ENCODE results near the gene PUS1. TPM values are rescaled to one million over a fixed set of nuclear protein-coding genes. Genes with fewer than 3 reads are reported as not detected.

The PUS1 gene
- total and polyA plus RNA-seq, 9 of the 15 experiments (the other 6 are each of a cell fraction or from before 2014, with no cell fraction given): 1.9 to 90.8 (median 30.0) TPM

DNA sequence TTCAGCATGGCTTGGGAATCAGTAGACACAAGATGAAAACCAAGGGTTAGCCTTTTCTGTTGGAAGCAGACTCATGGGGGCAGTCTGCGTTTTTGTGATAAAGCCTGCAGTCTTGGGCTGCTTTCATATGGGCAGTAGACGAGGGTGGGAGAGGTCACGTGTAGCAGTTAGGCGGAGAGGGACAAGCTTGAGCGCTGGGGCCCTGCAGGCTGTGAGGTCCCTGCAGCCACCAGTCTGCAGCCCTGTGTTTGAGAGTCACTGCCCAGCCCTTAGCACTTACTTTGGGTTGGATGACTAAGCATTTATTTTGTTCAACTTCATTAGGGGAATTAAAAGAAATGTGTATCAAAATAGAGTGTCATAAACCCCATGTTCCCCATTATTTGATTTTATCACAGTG, 57.8 kb downstream of the PUS1 start (continued):
- TF ChIP-seq, protein P1, sequence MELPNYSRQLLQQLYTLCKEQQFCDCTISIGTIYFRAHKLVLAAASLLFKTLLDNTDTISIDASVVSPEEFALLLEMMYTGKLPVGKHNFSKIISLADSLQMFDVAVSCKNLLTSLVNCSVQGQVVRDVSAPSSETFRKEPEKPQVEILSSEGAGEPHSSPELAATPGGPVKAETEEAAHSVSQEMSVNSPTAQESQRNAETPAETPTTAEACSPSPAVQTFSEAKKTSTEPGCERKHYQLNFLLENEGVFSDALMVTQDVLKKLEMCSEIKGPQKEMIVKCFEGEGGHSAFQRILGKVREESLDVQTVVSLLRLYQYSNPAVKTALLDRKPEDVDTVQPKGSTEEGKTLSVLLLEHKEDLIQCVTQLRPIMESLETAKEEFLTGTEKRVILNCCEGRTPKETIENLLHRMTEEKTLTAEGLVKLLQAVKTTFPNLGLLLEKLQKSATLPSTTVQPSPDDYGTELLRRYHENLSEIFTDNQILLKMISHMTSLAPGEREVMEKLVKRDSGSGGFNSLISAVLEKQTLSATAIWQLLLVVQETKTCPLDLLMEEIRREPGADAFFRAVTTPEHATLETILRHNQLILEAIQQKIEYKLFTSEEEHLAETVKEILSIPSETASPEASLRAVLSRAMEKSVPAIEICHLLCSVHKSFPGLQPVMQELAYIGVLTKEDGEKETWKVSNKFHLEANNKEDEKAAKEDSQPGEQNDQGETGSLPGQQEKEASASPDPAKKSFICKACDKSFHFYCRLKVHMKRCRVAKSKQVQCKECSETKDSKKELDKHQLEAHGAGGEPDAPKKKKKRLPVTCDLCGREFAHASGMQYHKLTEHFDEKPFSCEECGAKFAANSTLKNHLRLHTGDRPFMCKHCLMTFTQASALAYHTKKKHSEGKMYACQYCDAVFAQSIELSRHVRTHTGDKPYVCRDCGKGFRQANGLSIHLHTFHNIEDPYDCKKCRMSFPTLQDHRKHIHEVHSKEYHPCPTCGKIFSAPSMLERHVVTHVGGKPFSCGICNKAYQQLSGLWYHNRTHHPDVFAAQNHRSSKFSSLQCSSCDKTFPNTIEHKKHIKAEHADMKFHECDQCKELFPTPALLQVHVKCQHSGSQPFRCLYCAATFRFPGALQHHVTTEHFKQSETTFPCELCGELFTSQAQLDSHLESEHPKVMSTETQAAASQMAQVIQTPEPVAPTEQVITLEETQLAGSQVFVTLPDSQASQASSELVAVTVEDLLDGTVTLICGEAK (IDR thresholded peaks at IDR 0.05): no peak
- TF ChIP-seq, protein P1 (CRISPR knock-in tag; IDR thresholded peaks at IDR 0.05): no peak
- TF ChIP-seq, protein P2, sequence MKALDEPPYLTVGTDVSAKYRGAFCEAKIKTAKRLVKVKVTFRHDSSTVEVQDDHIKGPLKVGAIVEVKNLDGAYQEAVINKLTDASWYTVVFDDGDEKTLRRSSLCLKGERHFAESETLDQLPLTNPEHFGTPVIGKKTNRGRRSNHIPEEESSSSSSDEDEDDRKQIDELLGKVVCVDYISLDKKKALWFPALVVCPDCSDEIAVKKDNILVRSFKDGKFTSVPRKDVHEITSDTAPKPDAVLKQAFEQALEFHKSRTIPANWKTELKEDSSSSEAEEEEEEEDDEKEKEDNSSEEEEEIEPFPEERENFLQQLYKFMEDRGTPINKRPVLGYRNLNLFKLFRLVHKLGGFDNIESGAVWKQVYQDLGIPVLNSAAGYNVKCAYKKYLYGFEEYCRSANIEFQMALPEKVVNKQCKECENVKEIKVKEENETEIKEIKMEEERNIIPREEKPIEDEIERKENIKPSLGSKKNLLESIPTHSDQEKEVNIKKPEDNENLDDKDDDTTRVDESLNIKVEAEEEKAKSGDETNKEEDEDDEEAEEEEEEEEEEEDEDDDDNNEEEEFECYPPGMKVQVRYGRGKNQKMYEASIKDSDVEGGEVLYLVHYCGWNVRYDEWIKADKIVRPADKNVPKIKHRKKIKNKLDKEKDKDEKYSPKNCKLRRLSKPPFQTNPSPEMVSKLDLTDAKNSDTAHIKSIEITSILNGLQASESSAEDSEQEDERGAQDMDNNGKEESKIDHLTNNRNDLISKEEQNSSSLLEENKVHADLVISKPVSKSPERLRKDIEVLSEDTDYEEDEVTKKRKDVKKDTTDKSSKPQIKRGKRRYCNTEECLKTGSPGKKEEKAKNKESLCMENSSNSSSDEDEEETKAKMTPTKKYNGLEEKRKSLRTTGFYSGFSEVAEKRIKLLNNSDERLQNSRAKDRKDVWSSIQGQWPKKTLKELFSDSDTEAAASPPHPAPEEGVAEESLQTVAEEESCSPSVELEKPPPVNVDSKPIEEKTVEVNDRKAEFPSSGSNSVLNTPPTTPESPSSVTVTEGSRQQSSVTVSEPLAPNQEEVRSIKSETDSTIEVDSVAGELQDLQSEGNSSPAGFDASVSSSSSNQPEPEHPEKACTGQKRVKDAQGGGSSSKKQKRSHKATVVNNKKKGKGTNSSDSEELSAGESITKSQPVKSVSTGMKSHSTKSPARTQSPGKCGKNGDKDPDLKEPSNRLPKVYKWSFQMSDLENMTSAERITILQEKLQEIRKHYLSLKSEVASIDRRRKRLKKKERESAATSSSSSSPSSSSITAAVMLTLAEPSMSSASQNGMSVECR (CRISPR knock-in tag; IDR thresholded peaks at IDR 0.05): no peak
- TF ChIP-seq GTF2A2 (tag; IDR thresholded peaks at IDR 0.05): no peak
- TF ChIP-seq, protein P3, sequence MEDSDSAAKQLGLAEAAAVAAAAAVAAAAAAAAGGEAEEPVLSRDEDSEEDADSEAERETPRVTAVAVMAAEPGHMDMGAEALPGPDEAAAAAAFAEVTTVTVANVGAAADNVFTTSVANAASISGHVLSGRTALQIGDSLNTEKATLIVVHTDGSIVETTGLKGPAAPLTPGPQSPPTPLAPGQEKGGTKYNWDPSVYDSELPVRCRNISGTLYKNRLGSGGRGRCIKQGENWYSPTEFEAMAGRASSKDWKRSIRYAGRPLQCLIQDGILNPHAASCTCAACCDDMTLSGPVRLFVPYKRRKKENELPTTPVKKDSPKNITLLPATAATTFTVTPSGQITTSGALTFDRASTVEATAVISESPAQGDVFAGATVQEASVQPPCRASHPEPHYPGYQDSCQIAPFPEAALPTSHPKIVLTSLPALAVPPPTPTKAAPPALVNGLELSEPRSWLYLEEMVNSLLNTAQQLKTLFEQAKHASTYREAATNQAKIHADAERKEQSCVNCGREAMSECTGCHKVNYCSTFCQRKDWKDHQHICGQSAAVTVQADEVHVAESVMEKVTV (CRISPR knock-in tag; IDR thresholded peaks at IDR 0.05): no peak
- TF ChIP-seq ATF1 (CRISPR knock-in tag; IDR thresholded peaks at IDR 0.05): no peak
- TF ChIP-seq ATF1 (tag; IDR thresholded peaks at IDR 0.05): 0 out of 2 replicates have a peak, but pooled peaks have one; percentile 20
- TF ChIP-seq RBM25 (IDR thresholded peaks at IDR 0.05; ENCODE audit: low read depth, low read length, severe bottlenecking): no peak
- peak; percentile 72; the same call in 1 of the 2 replicates for TF ChIP-seq MAFK (IDR thresholded peaks at IDR 0.05; ENCODE audit: low read length)
- TF ChIP-seq CHD1 (IDR thresholded peaks at IDR 0.05; ENCODE audit: low read length): no peak
- TF ChIP-seq ZKSCAN3 (CRISPR knock-in tag; IDR thresholded peaks at IDR 0.05): no peak
- TF ChIP-seq, protein P4, sequence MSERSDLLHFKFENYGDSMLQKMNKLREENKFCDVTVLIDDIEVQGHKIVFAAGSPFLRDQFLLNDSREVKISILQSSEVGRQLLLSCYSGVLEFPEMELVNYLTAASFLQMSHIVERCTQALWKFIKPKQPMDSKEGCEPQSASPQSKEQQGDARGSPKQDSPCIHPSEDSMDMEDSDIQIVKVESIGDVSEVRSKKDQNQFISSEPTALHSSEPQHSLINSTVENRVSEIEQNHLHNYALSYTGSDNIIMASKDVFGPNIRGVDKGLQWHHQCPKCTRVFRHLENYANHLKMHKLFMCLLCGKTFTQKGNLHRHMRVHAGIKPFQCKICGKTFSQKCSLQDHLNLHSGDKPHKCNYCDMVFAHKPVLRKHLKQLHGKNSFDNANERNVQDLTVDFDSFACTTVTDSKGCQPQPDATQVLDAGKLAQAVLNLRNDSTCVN (CRISPR knock-in tag; IDR thresholded peaks at IDR 0.05): no peak
- TF ChIP-seq SIRT6 (IDR thresholded peaks at IDR 0.05; ENCODE audit: low read depth, low read length): no peak
